ENCODE measurements around the gene ITGB8. TPM values are rescaled to one million over a fixed set of nuclear protein-coding genes. Genes with fewer than 3 reads are reported as not detected.

Gene ITGB8
- polyA plus RNA-seq, 1 donor = 55.7 TPM

DNA sequence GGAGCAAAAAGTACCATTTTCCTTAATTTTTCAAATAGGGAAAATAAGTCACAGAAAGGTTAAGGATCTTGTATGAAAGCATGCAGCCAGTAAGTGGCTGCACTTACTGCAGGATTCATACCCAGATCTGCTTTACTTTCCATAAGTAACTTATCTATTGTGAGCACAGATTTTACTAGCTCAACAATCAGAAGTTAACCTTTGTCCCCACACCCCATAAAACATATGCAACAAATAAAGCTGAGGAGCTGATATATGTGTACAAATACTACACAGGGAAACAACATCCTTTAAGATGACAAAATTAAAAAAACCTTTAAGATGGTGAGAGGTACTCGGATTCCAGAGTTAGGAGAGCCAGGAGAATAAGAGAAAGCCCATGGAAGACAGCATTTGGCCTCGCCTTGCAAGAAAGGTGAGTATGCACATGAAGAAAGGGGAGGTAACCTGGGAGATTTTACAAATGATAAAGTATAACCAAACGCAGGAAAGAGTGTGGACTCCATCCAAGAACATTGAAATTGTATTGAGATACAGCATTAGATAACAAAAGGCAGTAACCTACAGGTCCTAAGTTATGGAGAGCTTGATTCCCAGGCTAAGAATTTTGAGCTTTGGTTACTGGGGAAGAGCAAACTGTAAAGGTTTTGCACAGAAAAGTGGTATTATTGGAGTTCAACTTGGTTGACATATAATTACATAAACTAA is 87.1 kb downstream of the ITGB8 start:
- DNase-seq = no peak

DNA sequence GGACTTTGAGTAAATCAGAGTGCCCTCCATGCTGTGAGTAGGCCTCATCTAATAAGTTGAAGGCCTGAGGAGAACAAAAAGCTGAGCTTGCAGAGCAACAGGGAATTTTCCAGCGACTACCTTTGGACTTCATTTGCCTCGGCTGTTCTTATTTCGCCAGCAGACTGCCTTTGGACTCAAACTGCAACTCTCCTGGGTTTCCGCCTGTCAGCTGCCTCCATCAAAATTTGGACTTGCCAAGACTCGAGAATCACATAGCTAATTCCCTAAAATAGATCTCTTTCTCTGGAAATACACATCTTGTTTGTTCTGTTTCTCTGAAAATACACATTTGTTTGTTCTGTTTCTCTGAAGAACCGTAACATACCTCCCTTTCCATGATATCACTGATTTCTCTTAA is 93.8 kb downstream of the ITGB8 start:
- no peak for DNase-seq

DNA sequence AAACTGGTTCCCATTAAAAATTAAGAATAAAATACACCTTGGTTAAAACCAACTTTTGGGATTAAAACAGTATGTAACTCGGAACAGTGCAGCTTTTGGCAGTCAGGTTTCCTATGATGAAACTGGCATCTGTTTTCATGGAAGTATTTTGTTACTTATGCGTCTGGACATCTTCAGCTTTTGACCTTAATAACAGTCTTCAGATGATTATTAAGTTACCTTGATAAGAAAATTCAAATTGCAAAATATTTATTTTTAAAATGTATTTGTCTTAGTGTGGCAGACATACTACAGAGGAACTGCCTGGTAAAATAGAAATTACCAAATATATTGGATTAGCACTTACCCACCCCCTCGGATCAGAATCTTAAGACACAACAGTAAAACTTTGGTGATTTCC is 100.0 kb downstream of the ITGB8 start:
- no peak for DNase-seq

DNA sequence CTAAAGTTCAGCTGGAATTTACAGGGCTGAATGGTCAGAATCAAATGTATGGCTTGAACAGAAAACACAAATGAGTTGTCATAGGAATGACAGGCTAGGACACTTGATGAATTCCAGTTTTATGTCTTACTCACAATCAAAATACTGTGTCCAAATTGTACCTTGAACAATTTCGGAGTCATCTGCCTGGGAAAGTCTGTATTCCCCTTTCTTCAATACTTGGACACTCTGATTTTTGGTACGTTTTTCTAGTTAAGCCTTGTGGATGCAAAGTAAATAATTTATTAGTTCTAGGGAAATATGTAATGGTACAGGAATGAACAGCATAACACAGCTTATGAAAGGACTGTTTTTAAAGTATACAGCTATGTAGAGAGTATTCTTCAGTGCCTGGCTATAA is 100.4 kb downstream of the ITGB8 start:
- DNase-seq = no peak

DNA sequence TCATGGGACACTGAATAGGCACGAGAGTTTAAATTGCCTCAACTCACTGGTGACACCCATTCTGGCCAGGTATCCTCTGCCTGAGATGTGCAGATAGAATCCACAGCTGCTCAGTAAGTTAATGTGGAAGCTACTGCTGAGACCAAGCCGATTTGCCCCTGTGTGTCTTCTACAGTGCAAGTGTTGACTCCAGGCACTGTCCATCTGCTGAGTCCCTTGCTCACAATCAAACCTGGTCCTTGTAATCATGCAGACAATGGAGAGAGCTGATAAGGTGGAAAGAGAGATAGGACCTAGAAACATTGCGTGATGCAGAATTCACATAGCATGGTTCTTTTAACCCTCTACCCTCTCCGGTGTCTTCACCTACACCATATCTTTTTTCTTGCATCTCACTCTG is 101.4 kb downstream of the ITGB8 start:
- no peak for DNase-seq

DNA sequence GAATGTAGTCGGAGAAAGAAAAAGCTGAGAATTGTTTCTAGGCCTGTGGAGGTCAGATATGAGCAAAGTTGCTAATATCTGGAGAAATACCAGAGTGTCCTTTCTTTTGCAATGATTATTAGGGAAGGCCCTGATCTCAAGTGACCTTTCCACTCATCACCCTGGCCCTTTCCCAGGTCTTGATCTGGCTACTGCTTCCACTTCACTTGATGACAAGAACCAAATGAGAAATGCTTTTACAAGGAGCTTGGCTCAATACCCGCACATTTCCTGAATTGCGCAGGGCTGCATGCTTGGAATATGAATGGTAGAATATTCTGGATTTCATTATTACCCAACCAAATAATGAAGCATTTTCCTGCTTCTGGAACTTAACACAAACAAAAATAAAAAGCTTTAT is 104.6 kb downstream of the ITGB8 start:
- no peak for DNase-seq

DNA sequence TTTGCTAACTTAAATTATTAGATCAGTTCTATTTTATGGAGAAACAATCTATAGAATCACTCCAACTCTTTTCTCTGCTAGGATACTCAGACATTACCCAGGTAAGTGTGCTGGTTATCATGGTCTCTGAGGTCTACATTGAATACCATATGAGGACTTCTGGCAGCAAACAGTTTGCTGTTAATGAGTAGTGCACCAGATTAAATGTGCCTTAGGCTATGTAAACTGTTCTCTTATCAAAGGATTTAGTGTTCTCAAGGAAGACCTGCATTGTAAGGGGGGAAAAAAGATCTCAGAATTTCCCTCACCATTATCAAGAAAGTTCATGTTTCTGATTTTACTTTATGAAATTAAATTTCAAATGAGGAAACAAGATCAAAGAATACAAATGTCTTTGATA is 107.5 kb downstream of the ITGB8 start:
- no peak for DNase-seq

DNA sequence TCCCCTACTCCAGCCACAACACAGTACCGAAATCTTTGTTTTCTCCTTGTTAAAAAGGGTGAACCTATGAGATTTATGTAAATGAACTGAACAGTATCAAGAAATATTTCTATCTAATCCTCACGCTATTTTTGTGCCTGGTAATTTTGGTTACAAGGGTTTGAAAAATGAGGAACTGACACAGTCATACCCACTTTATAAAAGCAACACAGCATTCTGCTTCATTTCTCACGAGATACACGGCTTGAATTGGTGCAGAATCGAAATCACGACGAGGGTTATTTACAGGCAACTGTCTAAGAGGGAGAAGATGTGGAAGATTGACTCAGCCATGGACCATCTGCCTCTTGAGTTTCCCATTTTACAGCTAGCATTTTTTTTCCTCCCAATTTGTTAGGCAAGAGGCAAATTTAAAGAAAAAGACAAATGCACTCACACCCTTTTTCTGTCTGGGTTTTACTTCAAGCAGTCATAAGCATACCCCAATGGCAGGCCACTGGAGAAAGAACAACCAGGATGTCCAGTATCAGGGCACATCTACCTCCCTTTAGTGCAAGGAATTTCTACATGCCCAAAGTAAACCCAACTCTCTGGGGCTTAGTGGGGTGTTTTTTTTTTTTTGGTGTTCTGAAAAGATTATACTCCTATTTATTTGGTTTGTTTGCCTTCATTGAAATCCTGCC is 108.1 kb downstream of the ITGB8 start:
- no peak for DNase-seq

DNA sequence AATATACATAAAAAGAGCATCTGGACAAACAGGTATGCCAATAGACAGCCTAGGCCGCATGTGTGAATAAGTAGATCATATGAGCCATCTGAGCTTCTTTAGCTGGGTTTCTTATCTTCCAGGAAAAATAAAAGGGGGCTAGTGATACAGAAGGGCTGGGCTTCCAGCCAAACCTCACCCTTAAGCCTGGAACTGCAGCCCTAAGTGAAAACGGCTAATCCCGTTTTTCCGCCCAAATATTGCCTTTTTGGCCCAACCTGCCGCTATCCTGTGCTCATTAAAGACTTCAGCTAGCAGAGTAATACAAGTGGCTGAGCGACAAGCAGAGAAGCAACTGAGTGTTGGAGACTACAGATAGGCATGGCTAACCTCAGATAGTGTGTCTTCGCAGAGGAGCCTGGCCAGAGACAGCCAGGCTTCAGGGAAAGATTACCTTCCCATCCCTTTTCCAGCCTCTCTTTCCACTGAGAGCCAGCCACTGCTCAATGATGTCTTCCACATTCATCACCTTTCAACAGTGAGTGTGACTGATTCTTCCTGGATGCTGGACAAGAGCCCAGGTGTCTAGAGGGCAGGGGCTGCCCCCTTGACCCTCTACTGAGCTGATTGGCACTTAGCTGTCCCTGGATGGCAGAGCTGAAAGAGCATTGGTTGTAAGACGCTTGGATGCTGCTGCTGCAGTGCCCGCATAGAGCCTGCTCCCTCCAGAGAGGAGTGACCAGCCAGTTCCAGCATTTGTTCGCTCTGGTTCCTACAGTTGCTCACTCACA is 108.9 kb downstream of the ITGB8 start:
- DNase-seq = no peak

DNA sequence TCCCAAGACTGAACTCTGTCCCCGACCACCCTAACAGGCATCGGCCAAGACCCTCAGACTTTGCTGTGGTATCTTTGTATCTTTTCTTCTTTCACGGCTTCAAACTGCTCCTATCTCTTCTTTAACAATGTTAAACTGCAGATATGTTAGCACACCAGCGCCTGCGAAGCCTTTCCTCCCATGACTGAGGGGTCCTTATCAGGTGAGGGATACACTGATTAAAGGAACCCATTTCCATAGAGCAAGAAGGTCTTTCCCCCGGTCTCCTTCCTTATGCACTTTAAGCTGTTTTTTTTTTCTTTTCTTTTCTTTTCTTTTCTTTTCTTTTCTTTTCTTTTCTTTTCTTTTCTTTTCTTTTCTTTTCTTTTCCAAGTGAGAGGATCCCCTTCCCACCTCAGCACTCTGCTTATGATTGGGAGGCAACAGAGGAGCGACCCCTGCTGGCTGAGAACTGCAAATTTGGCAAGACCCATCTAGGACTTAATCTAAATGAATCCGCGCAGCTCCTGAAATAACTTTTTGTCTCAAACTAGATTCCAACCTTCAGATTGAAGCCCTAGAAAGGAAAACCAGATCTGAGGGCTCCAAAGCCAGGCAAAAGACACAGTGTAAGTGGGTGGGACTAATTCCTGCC is 109.9 kb downstream of the ITGB8 start:
- DNase-seq = no peak

DNA sequence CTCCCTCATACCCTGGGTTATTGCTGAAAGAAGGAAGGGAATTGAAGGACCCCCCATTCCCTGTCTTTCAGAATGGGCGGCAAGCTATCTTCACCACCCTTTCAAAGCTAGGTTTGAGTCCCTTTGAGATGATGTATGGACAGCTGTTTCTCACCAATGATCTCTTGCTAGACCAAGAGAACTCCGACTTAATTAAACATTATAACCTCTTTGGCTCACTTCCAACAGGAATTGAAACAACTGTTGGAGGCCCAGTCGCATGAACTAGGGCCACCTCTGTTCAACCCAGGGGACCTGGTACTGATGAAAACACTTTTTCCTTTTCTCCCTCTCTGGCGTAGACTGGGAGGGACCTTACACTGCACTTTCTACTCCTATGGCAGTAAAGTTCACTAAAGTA is 110.6 kb downstream of the ITGB8 start:
- DNase-seq = no peak

DNA sequence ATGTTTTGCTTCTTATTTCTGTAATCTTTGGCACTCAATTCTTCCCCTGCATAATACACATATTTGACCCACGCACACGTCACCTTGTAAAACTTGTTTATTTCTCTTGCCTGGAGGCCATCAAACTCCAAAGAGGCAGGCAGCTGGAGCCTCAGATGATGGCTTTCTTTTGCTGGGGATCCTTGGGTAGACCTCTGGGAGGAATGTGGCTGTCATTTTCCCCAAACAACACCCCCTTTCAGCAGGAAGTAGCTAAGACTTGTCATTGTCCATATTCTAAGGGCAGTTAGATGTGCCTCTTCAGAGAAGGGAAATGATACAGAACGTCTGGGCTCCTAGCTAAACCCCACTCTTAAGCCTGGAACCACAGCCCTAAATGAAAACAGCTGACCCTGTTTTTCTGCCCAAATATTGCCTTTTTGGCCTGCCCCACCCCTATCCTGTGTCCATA is 111.3 kb downstream of the ITGB8 start:
- DNase-seq = no peak

DNA sequence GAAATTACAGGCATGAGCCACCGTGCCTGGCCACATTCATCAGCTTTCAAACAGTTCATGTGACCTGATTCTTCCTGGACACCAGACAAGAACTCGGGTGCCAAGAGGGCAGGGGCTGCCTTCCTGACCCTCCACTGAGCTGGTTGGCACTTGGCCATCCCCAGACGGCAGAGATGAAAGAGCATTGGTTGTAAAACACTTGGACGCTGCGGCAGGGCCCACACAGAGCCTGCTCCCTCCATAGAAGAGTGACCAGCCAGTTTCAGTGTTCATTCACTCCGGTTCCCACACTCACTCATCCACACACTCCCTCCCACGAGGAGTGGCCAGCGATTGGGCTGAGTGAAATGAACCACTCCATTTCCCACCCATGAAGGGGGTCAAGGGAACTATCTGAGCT is 112.3 kb downstream of the ITGB8 start:
- no peak for DNase-seq

DNA sequence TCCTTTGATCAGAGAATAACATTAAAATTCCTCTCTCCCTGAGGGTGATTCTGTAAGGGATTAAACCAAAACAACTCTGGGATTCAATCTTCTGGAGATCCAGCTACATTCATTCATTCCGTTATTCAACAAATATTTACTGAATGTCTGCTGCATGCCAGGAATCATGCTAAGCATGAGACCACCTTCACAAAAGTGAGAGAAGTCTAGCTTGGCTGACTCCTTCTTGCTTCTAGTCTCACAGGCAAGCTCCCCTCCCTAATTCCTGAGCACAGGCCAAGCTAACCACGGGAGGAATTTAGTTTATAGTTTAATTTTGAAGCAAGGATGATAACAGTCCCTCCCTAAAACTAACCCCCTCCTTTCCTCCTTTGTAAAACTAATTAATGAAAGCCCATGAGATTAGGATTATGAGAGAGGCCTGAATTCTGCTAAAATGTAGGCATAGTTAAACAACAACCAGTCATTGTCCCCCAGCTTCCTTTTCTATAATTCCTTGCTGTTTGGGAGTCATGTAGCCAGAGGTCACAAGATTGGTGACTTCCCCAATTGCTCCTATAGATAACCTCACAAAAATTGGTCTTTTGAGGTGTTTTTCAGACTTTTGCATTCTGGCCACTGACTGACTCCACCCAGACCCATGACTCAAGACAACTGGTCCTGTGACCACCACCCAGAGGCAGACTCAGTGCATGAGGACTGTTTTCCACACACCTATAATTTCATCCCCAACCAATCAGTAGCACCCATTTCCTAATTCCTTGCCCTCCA is 113.5 kb downstream of the ITGB8 start:
- no peak for DNase-seq

DNA sequence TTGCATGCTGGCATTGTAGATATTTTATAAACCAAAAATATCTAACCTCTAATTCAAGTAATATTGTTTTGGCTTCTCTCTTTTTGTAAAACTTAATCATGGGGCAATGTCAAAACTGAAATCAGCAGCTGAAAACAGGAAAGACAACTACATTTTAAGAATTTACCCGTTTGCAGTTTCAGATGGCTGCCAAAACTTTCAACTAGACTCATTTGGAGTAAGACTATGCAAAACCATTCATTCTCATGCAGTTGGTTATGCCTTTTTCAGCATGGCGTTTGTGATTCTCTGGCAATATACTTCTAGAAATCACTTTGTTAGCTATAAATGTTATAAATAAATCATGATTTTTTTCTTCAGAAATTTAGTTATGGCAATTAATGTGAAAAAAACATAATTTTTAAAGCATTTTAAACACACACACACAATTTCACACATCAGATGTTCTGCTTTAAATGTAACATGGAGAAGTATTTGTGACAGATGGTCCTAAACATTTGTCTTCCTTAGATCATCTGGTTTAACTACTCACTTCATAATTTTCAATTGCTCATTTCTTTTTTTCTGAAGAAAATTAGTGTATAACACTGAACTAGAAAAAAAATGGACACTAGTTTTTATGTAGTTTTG is 116.4 kb downstream of the ITGB8 start:
- DNase-seq = no peak

DNA sequence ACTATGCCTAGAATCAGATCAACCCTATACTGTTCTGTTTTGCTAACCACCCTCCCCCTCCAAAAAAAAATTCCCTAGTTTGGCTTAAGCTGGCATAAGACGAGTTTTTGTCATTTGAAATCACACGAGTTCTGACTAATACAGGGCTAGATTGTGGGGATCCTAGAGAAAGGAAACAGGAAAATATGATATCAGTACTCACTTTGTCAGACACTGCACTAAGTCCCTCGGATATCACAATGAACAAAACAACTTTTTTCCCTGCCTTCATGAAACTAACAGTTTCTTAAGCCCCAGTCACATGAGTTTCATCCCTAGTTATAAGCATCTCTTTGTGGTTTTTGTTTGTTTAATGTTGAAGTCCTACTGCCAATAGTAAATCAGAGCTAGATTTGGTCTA is 118.5 kb downstream of the ITGB8 start:
- no peak for DNase-seq

DNA sequence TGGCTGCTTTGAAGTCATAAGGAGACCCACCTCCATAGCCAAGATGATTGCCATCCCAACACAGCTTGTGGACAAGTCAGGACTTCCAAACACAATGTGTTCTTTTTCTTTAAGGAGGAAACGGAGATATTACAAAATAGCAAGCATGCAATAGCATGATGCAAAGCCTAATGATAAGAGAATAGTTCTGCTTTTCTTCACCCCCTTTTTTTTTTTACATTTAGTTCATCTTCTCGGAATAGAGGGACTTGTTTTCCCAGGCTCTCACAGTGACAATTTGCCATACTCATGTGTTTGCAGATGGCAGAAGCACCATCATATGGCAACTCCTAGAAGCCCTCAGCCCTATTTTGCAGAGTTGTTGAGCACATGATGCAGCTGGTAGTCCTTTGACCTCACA is 119.8 kb downstream of the ITGB8 start:
- DNase-seq = no peak

DNA sequence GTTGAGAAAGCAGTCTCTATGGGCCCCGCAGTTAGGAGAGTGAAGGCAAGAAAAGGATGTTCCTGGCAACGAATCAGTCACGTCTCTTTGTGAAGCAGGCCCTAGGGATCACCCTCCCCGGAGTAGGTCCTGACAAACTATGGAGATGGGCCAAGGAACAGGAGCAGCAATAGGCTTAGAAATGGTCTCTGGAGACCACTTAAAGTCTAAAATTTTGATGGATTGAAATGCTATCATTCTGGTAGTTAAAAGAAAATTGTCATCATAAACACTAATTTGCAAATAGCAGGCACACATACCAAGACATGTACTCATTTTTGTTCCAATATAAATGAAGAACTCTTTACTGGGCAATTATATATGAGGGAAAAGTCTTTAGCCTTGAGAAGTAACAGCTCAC is 123.5 kb downstream of the ITGB8 start:
- no peak for DNase-seq

DNA sequence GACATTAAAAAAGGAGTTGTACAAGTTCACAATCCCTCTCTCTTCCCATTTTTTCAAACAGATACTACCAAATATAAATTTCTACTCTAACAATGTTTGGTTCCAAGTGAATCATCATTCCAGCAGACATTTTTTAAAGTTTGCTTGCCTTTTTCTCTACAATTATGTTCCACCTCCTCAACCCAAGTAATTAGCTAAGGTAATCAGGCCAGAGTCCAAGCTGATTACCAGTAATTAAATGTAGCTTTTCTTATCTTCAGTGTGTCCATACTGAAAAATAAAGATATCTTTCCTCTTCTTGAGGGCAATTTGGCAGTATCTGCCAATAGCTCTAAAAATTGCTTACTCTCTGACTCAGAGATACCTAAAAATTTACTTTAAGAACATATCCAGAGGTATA is 126.0 kb downstream of the ITGB8 start:
- DNase-seq = no peak

DNA sequence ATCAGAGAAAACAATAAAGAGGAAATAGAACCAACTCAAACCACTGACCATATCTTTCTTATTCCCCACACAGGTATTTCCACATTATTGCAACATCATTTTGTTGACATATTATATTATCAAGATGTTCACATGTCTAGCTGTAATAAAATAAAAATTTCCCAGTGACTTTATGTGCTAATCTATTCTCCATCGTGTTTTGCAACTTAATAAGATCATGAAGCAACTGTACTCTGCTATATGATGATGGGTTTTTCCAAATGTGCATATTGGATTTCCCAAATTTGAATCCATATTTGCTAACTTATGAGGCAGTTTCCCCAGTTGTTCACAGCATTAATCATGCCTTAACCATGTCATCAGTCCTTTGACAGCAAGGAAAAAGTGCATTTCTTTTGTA is 127.8 kb downstream of the ITGB8 start:
- no peak for DNase-seq

DNA sequence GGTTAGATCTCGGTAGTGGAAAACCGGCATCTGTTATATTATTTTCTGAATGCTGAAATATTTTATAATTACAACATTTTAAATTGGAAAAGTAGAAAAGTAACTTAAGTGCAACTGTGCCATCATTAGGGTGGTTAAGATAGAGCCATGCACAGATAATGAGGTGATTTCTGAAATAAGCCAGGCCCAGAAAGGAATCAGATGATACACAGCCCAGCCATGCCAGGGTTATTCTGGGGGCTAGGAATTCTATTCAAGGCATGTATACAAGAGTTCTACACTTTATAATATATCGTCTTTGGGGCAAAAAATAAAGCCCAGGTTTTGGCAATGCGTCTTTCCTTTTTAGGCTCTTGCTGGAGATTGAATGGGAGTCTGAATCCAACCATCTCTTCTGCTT is 128.7 kb downstream of the ITGB8 start:
- DNase-seq = no peak

DNA sequence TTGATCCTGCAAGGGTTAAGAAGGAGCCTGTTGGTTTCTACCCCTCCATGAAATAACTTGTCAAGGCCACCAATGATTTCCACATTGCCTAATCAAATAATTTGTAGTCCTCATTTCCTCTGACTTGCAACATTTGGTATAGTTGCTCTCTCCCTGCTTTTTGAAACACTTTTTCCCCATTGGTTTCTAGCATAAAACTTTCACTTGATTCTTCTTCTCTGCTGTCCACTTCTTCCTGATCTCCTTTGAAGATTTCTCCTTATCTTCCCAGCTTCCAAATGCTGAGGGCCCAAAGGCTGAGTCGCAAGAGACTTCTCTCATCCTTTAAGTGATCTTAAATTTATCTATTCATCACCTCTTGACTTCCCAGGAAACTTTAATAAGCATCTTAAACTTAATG is 134.2 kb downstream of the ITGB8 start:
- no peak for DNase-seq

Data from left kidney (tissue), 2 donors.